CD14-positive monocyte (primary cell): ENCODE data around the gene RAB11FIP3. TPM values are rescaled to one million over a fixed set of nuclear protein-coding genes. Genes with fewer than 3 reads are reported as not detected.

Experiments used
- DNase-seq, 3 donors: peaks; one replicate each; pipeline ENCODE4 v3.0.0-alpha.2; 2011 to 2022
- H2AFZ ChIP-seq: 2 replicates; pipeline ENCODE4 v1.6.0; 2012; ENCODE audit warnings: mild to moderate bottlenecking, low read depth, low read length, inconsistent platforms; ENCODE audit not compliant: insufficient read depth, poor library complexity, severe bottlenecking
- H3K27ac ChIP-seq, 2 donors: 1 replicate in 1 of 2; 2 replicates in 1 of 2; pipeline ENCODE4 v1.5.1; 2012 to 2013; ENCODE audit warnings: low read length in 2 of 2, control low read depth in 1 of 2, inconsistent platforms in 1 of 2, low read depth in 1 of 2, mild to moderate bottlenecking in 1 of 2
- H3K27me3 ChIP-seq, 2 donors: one replicate each; pipeline versions ENCODE4 v1.6.0 to v1.6.1; 2011 to 2013; ENCODE audit warnings: low read length in 2 of 2; ENCODE audit not compliant: control insufficient read depth in 2 of 2, insufficient read depth in 2 of 2
- H3K36me3 ChIP-seq, 2 donors: replicated peaks in 1 of 2; 1 replicate in 1 of 2; 2 replicates in 1 of 2; pipeline versions ENCODE4 v1.5.1 to v1.6.1; 2012 to 2013; ENCODE audit warnings: low read length in 2 of 2, control low read depth in 1 of 2, inconsistent platforms in 1 of 2, mild to moderate bottlenecking in 1 of 2; ENCODE audit not compliant: insufficient read depth in 2 of 2, control insufficient read depth in 1 of 2
- H3K4me1 ChIP-seq, 2 donors: 1 replicate in 1 of 2; 2 replicates in 1 of 2; pipeline versions ENCODE4 v1.5.1 to v1.6.1; 2012 to 2013; ENCODE audit warnings: low read length in 2 of 2, control low read depth in 1 of 2, inconsistent platforms in 1 of 2, mild to moderate bottlenecking in 1 of 2, moderate library complexity in 1 of 2; ENCODE audit not compliant: insufficient read depth in 2 of 2, control insufficient read depth in 1 of 2
- H3K4me2 ChIP-seq: replicated peaks from 2 replicates; pipeline ENCODE3; 2012; ENCODE audit warnings: low read length, moderate library complexity, mild to moderate bottlenecking; ENCODE audit not compliant: poor library complexity, severe bottlenecking; ENCODE audit errors: extremely low read depth
- H3K4me3 ChIP-seq, 3 experiments: fragments of 200-600 bp in 1 of 3; sonication (generic) in 1 of 3; replicated peaks in 1 of 3; 1 replicate in 2 of 3; 2 replicates in 1 of 3; pipeline ENCODE4 v1.5.1; 2011 to 2013; ENCODE audit warnings: low read length in 3 of 3, mild to moderate bottlenecking in 3 of 3, control low read depth in 2 of 3, low read depth in 2 of 3, inconsistent platforms in 1 of 3, moderate library complexity in 1 of 3
- H3K79me2 ChIP-seq: 2 replicates; pipeline ENCODE4 v1.6.0; 2012; ENCODE audit warnings: mild to moderate bottlenecking, control low read depth, inconsistent platforms, low read length, moderate library complexity; ENCODE audit not compliant: insufficient read depth
- H3K9ac ChIP-seq: 2 replicates; pipeline ENCODE4 v1.6.0; 2017; ENCODE audit warnings: low read length, mild to moderate bottlenecking; ENCODE audit not compliant: insufficient read depth, poor library complexity, severe bottlenecking
- H3K9me3 ChIP-seq, 2 donors: replicated peaks in 1 of 2; 1 replicate in 1 of 2; 2 replicates in 1 of 2; pipeline versions ENCODE4 v1.5.1 to v1.6.1; 2012 to 2013; ENCODE audit warnings: low read length in 2 of 2, control low read depth in 1 of 2; ENCODE audit not compliant: control insufficient read depth in 1 of 2, insufficient read depth in 1 of 2
- H4K20me1 ChIP-seq: 2 replicates; pipeline ENCODE4 v1.6.0; 2012; ENCODE audit warnings: mild to moderate bottlenecking, low read length, control low read depth, moderate library complexity; ENCODE audit not compliant: insufficient read depth
- H3K27ac Mint-ChIP-seq, 7 donors: one replicate each; pipeline ENCODE4 v1.8.0; 2020; ENCODE audit warnings: mild to moderate bottlenecking in 7 of 7, mixed read lengths in 7 of 7, moderate library complexity in 6 of 7, inconsistent platforms in 2 of 7
- H3K27me3 Mint-ChIP-seq, 3 donors: one replicate each; pipeline ENCODE4 v1.8.0; 2021 to 2022; ENCODE audit warnings: low read depth in 3 of 3, mild to moderate bottlenecking in 3 of 3, mixed read lengths in 3 of 3, moderate library complexity in 3 of 3, inconsistent platforms in 1 of 3
- H3K36me3 Mint-ChIP-seq, 2 donors: one replicate each; pipeline ENCODE4 v1.8.0; 2020; ENCODE audit warnings: mixed read lengths in 2 of 2, inconsistent platforms in 1 of 2, mild to moderate bottlenecking in 1 of 2
- H3K4me1 Mint-ChIP-seq: one replicate; pipeline ENCODE4 v1.8.0; 2020; ENCODE audit warnings: mild to moderate bottlenecking, mixed read lengths
- H3K4me3 Mint-ChIP-seq, 2 donors: one replicate each; pipeline ENCODE4 v1.8.0; 2020; ENCODE audit warnings: mild to moderate bottlenecking in 2 of 2, mixed read lengths in 2 of 2, moderate library complexity in 1 of 2
- H3K9me3 Mint-ChIP-seq, 7 donors: one replicate each; pipeline ENCODE4 v1.8.0; 2020 to 2022; ENCODE audit warnings: mixed read lengths in 7 of 7, mild to moderate bottlenecking in 6 of 7, moderate library complexity in 6 of 7, inconsistent platforms in 2 of 7
- CTCF ChIP-seq: fragments of 200-600 bp; IDR thresholded peaks from one replicate; pipeline ENCODE4 v1.8.0; 2022; ENCODE audit warnings: antibody characterized with exemption, mild to moderate bottlenecking
- WGBS: methylation state at CpG from one replicate; pipeline ENCODE4 v1.1.5; 2013; ENCODE audit warnings: missing lambda C conversion rate; ENCODE audit not compliant: insufficient coverage; 5-methylcytosine and 5-hydroxymethylcytosine counted together
- intact Hi-C, 2 donors: fragments of 100-400 bp; cut with micrococcal nuclease; formaldehyde crosslinking; loops; one replicate each; pipeline versions ENCODE4 v1.15.0 to v1.15.1; 2023
- polyA plus RNA-seq, 3 donors: library from polyadenylated mRNA; depleted of rRNA in 1 of 3; unstranded in 2 of 3; stranded (reverse) in 1 of 3; fragments of 300-500 nt in 2 of 3; fragments of >200 nt in 1 of 3; fragmentation: Illumina TruSeq in 2 of 3; gene quantifications; 1 replicate in 2 of 3; 2 replicates in 1 of 3; pipeline ENCODE4 v1.2.3, GENCODE V29; 2012 to 2021

RAB11FIP3 gene
- polyA plus RNA-seq, 3 donors, result 0.37 to 7.5 (median 0.49) TPM

GRCh38 chr16:544517-544916 is 119.1 kb downstream of the RAB11FIP3 start:
- H3K9me3 Mint-ChIP-seq, result no peaks in the 10 kb centered on the region
- Histone ChIP-seq H3K27ac (no peak overlapping the region), H3K9ac (no peak overlapping the region), H4K20me1 (peaks cover 81% of the 10 kb centered on the region), H2AFZ (no peak overlapping the region), H3K4me2 (no peak overlapping the region), H3K36me3 (peaks cover 22 to 30% of the 10 kb centered on the region in 2 donors), H3K9me3 (no peaks in the 10 kb centered on the region), H3K4me1 (peaks cover 0 to 14% of the 10 kb centered on the region in 2 donors), H3K27me3 (no peaks in the 10 kb centered on the region), H3K4me3 (no peak overlapping the region), H3K79me2 (peaks cover 33% of the 10 kb centered on the region)
- 97% methylated on average over 17 of the region's 46 CpGs for WGBS
- no peak overlapping the region for H3K4me3 Mint-ChIP-seq
- TF ChIP-seq CTCF, result no peak
- no peaks in the 10 kb centered on the region for H3K27me3 Mint-ChIP-seq
- H3K4me1 Mint-ChIP-seq, result no peaks in the 10 kb centered on the region
- DNase-seq, result no peak
- peaks cover 7 to 17% of the 10 kb centered on the region in 2 donors for H3K36me3 Mint-ChIP-seq
- intact Hi-C loops, result no loop called here
- no peak overlapping the region for H3K27ac Mint-ChIP-seq

- peak; percentile 50 to 57 (median 54) for DNase-seq
- Mint-ChIP-seq H3K27ac (no peak overlapping the region), H3K36me3 (peaks cover 11 to 22% of the 10 kb centered on the region in 2 donors), H3K4me3 (no peak overlapping the region), H3K9me3 (no peaks in the 10 kb centered on the region), H3K27me3 (no peaks in the 10 kb centered on the region), H3K4me1 (no peaks in the 10 kb centered on the region)
- H3K27ac ChIP-seq, result no peak overlapping the region
- TF ChIP-seq CTCF, result peak; percentile 51
- WGBS, result 52% methylated on average over 60 of the region's 60 CpGs
- H3K4me3 ChIP-seq, result no peak overlapping the region
- intact Hi-C loops, result no loop called here
- peaks cover 15% of the 10 kb centered on the region for H3K79me2 ChIP-seq
- H4K20me1 ChIP-seq, result peaks cover 55% of the 10 kb centered on the region
- H3K27me3 ChIP-seq, result no peaks in the 10 kb centered on the region
- peaks cover 0 to 14% of the 10 kb centered on the region in 2 donors for H3K4me1 ChIP-seq
- no peak overlapping the region for H3K9ac ChIP-seq
- H2AFZ ChIP-seq, result no peak overlapping the region
- H3K36me3 ChIP-seq, result peaks cover 28 to 40% of the 10 kb centered on the region in 2 donors
- H3K9me3 ChIP-seq, result no peaks in the 10 kb centered on the region
- peak overlapping the region; percentile 29 for H3K4me2 ChIP-seq
These were observed 121.7 kb downstream of the RAB11FIP3 start for GRCh38 chr16:546909-547770.
